Measurements from ENCODE around the gene DAAM1. TPM values are rescaled to one million over a fixed set of nuclear protein-coding genes. Genes with fewer than 3 reads are reported as not detected.

The DAAM1 gene
- total RNA-seq, 1 donor, result 22.0 TPM

DNA sequence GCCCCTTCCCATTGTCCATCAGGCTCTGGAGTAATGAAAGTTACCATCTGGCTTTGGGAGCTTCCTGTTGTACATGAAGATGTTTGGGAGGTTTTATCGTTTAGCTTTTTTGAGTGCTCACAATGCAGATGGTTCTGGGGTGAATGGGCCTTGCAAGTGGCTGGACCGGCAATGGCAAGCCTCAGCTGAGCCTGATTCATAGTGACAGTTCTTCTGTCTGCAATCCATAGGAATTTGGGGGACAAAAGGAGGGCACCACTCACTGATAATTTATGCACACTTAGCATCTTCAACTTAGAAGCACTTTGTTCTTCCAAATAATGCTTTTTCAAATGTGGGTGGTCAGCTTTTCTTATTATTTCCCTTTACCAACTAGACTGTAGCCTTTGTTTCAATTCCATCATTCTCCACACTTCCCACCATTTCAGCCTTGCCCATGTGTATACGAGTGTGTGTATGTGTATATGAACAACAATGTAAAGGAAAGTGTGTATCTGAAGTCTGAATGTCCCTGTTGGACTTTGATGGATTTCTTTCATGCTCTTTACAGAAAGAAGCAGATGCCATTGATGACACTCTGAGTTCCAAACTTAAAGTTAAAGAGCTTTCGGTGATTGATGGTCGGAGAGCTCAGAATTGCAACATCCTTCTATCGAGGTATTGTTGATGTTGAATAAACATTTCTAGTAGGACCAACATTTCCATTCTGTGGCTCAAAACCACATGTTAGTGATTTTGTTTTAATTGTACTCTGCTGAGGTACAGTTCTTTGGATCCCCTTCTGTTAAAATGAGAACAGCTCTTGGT lies 151.3 kb downstream of the DAAM1 start:
- no peak overlapping the region for H3K4me3 ChIP-seq (ENCODE audit: low read depth, low read length)
- TF ChIP-seq, protein P1, sequence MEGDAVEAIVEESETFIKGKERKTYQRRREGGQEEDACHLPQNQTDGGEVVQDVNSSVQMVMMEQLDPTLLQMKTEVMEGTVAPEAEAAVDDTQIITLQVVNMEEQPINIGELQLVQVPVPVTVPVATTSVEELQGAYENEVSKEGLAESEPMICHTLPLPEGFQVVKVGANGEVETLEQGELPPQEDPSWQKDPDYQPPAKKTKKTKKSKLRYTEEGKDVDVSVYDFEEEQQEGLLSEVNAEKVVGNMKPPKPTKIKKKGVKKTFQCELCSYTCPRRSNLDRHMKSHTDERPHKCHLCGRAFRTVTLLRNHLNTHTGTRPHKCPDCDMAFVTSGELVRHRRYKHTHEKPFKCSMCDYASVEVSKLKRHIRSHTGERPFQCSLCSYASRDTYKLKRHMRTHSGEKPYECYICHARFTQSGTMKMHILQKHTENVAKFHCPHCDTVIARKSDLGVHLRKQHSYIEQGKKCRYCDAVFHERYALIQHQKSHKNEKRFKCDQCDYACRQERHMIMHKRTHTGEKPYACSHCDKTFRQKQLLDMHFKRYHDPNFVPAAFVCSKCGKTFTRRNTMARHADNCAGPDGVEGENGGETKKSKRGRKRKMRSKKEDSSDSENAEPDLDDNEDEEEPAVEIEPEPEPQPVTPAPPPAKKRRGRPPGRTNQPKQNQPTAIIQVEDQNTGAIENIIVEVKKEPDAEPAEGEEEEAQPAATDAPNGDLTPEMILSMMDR (IDR thresholded peaks at IDR 0.05; ENCODE audit: insufficient read depth, low read depth, low read length), result no peak
- no peak for DNase-seq (ENCODE audit: low read depth)

- TF ChIP-seq, protein P1 (IDR thresholded peaks at IDR 0.05; ENCODE audit: insufficient read depth, low read depth, low read length), result no peak
- DNase-seq (ENCODE audit: low read depth), result no peak
Observed at GRCh38 chr14:59341858-59342477, 153.5 kb downstream of the DAAM1 start.

DNA sequence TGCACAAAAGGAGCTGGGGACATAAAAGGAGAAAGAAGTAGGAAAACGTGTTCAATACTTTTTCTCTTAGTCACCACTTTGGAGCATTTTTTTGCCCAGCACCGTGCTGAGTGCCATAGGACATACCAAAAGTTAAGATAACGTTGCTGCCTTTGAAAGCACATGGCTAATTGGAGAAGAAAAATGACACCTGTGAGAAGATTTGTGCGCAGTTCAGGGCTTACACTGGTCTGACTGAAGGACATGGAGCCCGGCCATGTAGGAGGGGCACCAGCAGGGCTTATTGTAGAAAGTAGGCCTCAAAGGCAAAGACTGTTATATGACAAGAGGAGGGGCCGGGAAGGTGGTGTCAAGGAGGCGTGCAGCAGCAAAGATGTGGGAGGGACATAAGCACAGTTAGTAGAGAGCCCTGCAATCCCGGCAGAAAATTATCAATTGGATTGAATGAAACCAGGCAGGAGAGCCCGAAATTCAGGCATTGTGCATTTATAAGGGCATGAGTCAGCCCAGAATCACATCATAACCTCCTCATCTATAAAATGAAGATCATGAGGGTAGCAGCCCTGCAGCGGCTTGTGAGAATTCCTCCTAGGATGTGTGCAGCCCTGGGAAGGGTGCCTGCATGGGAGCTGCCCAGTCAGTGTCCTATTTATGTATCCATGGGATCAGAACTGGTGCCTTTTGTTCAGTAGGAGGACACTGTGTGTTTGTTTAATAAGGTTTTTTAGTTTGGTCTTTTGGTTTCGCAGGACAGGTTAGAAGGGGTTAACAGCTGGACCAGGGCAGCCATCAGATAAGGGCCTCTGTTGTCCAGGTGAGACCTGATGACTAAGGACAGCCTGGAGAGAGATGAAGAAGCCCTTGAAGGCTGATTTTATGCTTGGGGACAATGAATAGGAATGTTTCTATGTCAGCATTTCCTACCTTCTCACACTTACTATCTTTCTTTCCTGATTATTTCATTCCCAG lies 154.3 kb downstream of the DAAM1 start:
- no peak for DNase-seq (ENCODE audit: low read depth)
- TF ChIP-seq, protein P1 (IDR thresholded peaks at IDR 0.05; ENCODE audit: insufficient read depth, low read depth, low read length), result no peak
- H3K4me3 ChIP-seq (ENCODE audit: low read depth, low read length), result no peak overlapping the region

More at GRCh38 chr14:59341858-59342477, 153.5 kb downstream of the DAAM1 start:
- no peak overlapping the region for H3K4me3 ChIP-seq (ENCODE audit: low read depth, low read length)

DNA sequence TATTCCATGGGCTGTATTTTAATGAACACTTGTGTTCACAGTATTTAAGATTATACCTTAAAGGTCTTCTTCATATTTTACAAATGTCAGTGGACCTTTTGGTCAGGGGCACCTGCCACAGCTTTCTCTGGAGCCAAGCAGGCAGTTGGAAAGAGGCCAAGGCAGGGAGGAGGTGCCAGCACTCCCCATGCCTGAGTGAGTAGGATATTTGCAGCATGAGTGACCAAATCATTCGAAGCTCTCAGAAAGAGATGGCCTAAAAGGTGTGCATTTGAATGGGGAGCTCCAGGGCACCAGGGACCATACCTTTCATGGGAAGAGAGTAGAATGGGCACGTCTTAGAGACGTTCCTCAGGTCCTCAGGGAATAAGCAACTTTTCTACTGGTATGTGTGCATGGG lies 155.1 kb downstream of the DAAM1 start:
- no peak for DNase-seq (ENCODE audit: low read depth)
- no peak overlapping the region for H3K4me3 ChIP-seq (ENCODE audit: low read depth, low read length)
- TF ChIP-seq, protein P1 (IDR thresholded peaks at IDR 0.05; ENCODE audit: insufficient read depth, low read depth, low read length), result no peak

GRCh38 chr14:59344016-59344415 lies 155.5 kb downstream of the DAAM1 start:
- no peak overlapping the region for H3K4me3 ChIP-seq (ENCODE audit: low read depth, low read length)
- TF ChIP-seq, protein P1 (IDR thresholded peaks at IDR 0.05; ENCODE audit: insufficient read depth, low read depth, low read length), result no peak
- no peak for DNase-seq (ENCODE audit: low read depth)

GRCh38 chr14:59344691-59345455 lies 156.4 kb downstream of the DAAM1 start:
- no peak overlapping the region for H3K4me3 ChIP-seq (ENCODE audit: low read depth, low read length)
- DNase-seq (ENCODE audit: low read depth), result no peak
- TF ChIP-seq, protein P1 (IDR thresholded peaks at IDR 0.05; ENCODE audit: insufficient read depth, low read depth, low read length), result no peak
